ENCODE measurements around the gene AIFM1.

GRCh38 chrX:130120746-130121504 lies 44.7 kb downstream of the AIFM1 start:
- no peak for TF ChIP-seq JUND (IDR thresholded peaks at IDR 0.05)
- TF ChIP-seq, protein P1, sequence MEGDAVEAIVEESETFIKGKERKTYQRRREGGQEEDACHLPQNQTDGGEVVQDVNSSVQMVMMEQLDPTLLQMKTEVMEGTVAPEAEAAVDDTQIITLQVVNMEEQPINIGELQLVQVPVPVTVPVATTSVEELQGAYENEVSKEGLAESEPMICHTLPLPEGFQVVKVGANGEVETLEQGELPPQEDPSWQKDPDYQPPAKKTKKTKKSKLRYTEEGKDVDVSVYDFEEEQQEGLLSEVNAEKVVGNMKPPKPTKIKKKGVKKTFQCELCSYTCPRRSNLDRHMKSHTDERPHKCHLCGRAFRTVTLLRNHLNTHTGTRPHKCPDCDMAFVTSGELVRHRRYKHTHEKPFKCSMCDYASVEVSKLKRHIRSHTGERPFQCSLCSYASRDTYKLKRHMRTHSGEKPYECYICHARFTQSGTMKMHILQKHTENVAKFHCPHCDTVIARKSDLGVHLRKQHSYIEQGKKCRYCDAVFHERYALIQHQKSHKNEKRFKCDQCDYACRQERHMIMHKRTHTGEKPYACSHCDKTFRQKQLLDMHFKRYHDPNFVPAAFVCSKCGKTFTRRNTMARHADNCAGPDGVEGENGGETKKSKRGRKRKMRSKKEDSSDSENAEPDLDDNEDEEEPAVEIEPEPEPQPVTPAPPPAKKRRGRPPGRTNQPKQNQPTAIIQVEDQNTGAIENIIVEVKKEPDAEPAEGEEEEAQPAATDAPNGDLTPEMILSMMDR (IDR thresholded peaks at IDR 0.05; ENCODE audit: low read depth, low read length, missing input control): peak; percentile 38
- TF ChIP-seq, protein P2, sequence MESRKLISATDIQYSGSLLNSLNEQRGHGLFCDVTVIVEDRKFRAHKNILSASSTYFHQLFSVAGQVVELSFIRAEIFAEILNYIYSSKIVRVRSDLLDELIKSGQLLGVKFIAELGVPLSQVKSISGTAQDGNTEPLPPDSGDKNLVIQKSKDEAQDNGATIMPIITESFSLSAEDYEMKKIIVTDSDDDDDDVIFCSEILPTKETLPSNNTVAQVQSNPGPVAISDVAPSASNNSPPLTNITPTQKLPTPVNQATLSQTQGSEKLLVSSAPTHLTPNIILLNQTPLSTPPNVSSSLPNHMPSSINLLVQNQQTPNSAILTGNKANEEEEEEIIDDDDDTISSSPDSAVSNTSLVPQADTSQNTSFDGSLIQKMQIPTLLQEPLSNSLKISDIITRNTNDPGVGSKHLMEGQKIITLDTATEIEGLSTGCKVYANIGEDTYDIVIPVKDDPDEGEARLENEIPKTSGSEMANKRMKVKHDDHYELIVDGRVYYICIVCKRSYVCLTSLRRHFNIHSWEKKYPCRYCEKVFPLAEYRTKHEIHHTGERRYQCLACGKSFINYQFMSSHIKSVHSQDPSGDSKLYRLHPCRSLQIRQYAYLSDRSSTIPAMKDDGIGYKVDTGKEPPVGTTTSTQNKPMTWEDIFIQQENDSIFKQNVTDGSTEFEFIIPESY (IDR thresholded peaks at IDR 0.05): no peak
- no peak for TF ChIP-seq YY1 (IDR thresholded peaks at IDR 0.05)
- no peak for TF ChIP-seq FOXA1 (IDR thresholded peaks at IDR 0.05)
- TF ChIP-seq SP1 (IDR thresholded peaks at IDR 0.05): no peak
- TF ChIP-seq GABPA (IDR thresholded peaks at IDR 0.05 in 1 of 2, conservative IDR thresholded peaks at IDR 0.05 in 1 of 2): no peak
- TF ChIP-seq ATF3 (IDR thresholded peaks at IDR 0.05): no peak
- peak; percentile 38 to 56 for TF ChIP-seq RAD21 (IDR thresholded peaks at IDR 0.05)
- TF ChIP-seq TAF1 (conservative IDR thresholded peaks at IDR 0.05): no peak
- TF ChIP-seq REST (IDR thresholded peaks at IDR 0.05): no peak
- TF ChIP-seq EGR1 (IDR thresholded peaks at IDR 0.05; ENCODE audit: low read depth in 2 of 2): no peak
- TF ChIP-seq MAX (IDR thresholded peaks at IDR 0.05): no peak
- TF ChIP-seq HNF4A (conservative IDR thresholded peaks at IDR 0.05): no peak

All from liver (tissue), 3 donors.